Dendritic cell treated with granulocyte-macrophage colony-stimulating factor and Interleukin-4, amounts not matched to agents 40 ng/mL and 50 ng/mL, for 4 days (primary cell): ENCODE results near the gene BAHCC1.
"Not testable (repeated sequence)": the region's sequence is repeated elsewhere in the genome, so short reads cannot be mapped to it uniquely, and the experiment has no call there.

Source experiments
- H3K27ac Mint-ChIP-seq: one replicate; pipeline ENCODE4 v1.8.0; 2022; ENCODE audit warnings: mild to moderate bottlenecking, mixed read lengths
- H3K27me3 Mint-ChIP-seq: one replicate; pipeline ENCODE4 v1.8.0; 2022; ENCODE audit warnings: mild to moderate bottlenecking, mixed read lengths
- H3K36me3 Mint-ChIP-seq: one replicate; pipeline ENCODE4 v1.8.0; 2022; ENCODE audit warnings: low read depth, mixed read lengths
- H3K4me1 Mint-ChIP-seq: one replicate; pipeline ENCODE4 v1.8.0; 2022; ENCODE audit warnings: low read depth, mixed read lengths
- H3K4me3 Mint-ChIP-seq: one replicate; pipeline ENCODE4 v1.8.0; 2022; ENCODE audit warnings: mild to moderate bottlenecking, moderate library complexity, mixed read lengths
- H3K9me3 Mint-ChIP-seq: one replicate; pipeline ENCODE4 v1.8.0; 2022; ENCODE audit warnings: mixed read lengths
- intact Hi-C: fragments of 100-400 bp; cut with micrococcal nuclease; formaldehyde crosslinking; loops from one replicate; pipeline ENCODE4 v1.15.0; 2022

BAHCC1 gene

DNA sequence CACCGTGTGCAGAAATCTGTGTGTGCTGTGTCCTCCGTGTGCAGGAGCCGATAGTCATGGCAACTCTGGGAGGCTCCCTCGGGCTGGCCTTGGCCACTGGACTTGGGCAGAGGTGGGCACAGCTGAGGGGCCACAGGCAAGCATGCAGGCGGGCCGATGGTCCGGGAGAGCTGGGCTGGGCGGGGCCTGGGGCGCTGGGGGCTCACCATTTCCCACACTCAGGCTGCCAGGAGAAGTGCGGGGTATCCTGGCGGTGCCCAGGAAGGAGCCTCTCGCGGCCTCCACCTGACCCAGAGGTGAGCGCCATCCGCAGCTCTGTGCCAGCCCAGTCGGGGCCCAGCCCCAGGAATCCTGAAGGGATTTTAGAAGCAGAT lies 28.4 kb downstream of the BAHCC1 start:
- peaks cover 42% of the 10 kb centered on the region for H3K4me1 Mint-ChIP-seq

DNA sequence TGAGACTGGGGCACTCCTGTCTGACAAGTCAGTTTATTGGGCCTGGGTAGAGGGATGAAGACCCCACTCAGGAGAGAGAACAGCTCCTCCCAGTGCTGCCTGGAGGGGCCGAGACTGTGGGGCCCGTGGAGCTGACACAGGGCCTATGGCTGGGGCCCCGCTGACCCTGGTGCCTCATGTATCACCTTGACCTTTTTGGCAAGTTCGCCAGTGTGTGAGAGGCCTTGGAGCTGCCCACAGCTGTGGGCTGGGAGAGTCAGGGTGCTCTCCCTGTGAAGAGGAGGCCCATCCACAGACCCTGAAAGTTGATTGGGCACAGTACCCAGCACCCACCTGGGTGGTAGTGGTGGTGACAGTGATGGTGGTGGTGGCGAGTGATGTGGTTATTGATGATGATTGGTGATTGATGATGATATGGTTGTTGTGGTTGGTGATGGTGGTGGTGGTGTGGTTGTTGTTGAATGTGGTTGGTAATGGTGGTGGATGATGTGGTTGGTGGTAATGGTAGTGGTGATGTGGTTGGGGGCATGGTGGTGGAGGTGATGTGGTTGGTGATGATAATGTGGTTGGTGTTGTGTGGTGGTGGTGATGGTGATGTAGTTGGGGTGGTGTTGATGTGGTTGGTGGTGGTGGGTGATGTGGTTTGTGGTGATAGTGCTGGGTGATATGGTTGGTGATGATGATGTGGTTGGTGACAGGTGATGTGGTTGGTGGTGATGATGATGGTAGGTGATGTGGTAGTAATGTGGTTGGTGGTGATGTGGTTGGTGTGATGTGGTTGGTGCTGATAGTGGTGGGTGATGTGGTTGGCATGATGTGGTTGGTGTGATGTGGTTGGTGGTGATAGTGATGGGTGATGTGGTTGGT lies 29.1 kb downstream of the BAHCC1 start:
- Mint-ChIP-seq H3K27ac (no peak overlapping the region), H3K36me3 (no peaks in the 10 kb centered on the region), H3K4me1 (peaks cover 38% of the 10 kb centered on the region), H3K4me3 (no peak overlapping the region), H3K9me3 (no peaks in the 10 kb centered on the region), H3K27me3 (peaks cover 26% of the 10 kb centered on the region)
- intact Hi-C loops = no loop called here

More for the DNA sequence above, 28.4 kb downstream of the BAHCC1 start:
- no peak overlapping the region for H3K27ac Mint-ChIP-seq
- intact Hi-C loops = no loop called here
- H3K4me3 Mint-ChIP-seq = no peak overlapping the region
- no peaks in the 10 kb centered on the region for H3K9me3 Mint-ChIP-seq
- no peaks in the 10 kb centered on the region for H3K36me3 Mint-ChIP-seq
- H3K27me3 Mint-ChIP-seq = peaks cover 22% of the 10 kb centered on the region

DNA sequence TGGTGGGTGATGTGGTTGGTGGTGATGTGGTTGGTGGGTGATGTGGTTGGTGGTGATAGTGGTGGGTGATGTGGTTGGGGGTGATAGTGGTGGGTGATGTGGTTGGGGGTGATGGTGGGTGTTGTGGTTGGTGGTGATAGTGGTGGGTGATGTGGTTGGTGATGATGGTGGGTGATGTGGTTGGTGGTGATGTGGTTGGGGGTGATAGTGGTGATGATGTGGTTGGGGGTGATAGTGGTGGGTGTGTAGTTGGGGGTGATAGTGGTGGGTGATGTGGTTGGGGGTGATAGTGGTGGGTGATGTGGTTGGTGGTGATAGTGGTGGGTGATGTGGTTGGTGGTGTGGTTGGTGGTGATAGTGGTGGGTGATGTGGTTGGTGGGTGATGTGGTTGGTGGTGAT lies 29.8 kb downstream of the BAHCC1 start:
- H3K9me3 Mint-ChIP-seq, H3K36me3 Mint-ChIP-seq, H3K4me3 Mint-ChIP-seq, H3K27ac Mint-ChIP-seq, intact Hi-C loops: not testable (repeated sequence)
- peaks cover 34% of the 10 kb centered on the region for H3K4me1 Mint-ChIP-seq
- peaks cover 25% of the 10 kb centered on the region for H3K27me3 Mint-ChIP-seq

DNA sequence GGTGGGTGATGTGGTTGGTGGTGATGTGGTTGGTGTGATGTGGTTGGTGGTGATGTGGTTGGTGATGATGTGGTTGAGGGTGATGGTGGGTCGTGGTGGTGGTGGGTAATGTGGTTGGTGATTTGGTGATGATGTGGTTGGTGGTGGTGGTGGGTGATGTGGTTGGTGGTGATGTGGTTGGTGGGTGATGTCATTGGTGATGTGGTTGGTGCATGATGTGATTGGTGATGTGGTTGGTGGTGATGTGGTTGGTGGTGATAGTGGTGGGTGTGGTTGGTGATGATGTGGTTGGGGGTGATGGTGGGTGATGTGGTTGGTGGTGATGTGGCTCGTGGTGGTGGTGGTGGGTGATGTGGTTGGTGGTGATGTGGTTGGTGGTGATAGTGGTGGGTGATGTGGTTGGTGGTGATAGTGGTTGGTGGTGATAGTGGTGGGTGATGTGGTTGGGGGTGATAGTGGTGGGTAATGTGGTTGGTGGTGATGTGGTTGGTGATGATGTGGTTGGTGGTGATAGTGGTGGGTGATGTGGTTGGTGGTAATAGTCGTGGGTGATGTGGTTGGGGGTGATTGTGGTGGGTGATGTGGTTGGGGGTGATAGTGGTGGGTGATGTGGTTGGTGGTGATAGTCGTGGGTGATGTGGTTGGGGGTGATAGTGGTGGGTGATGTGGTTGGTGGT lies 30.6 kb downstream of the BAHCC1 start:
- H3K9me3 Mint-ChIP-seq, intact Hi-C loops, H3K36me3 Mint-ChIP-seq: not testable (repeated sequence)

DNA sequence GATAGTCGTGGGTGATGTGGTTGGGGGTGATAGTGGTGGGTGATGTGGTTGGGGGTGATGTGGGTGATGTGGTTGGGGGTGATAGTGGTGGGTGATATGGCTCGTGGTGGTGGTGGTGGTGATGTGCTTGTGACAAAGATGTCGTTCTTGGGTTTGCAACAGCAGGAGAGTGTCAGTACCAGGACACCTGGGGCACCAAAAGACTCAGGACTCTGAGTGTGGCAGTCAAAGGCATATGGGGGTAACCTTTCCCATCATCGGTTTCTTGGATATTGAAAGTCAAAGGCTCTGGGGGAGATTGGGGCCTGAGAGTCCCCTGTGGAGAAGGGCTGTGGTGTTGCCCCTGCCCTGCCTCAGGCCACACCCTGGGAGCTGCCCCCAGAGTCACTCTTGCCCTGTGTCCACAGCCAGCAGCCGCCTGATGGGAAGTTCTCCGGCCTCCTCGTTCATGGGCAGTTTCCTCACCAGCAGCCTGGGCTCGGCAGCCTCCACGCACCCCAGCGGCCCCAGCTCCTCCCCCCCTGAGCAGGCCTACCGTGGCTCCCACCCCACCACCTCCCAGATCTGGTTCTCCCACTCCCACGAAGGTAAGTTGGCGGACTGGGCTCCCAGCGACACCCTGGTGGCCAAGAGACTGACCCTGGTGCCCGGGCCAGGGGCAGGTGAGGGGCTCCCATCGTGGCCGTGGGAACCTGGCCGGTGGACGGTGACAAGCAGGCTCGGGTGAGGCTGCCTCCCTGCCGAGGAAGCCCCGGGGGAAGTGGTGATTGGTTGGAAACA lies 31.3 kb downstream of the BAHCC1 start:
- Mint-ChIP-seq H3K36me3 (no peaks in the 10 kb centered on the region), H3K4me1 (peaks cover 22% of the 10 kb centered on the region), H3K27ac (peak overlapping the region; percentile 38), H3K9me3 (no peaks in the 10 kb centered on the region), H3K4me3 (no peak overlapping the region), H3K27me3 (peaks cover 31% of the 10 kb centered on the region)
- intact Hi-C loops = no loop called here

More for the DNA sequence above, 30.6 kb downstream of the BAHCC1 start:
- Mint-ChIP-seq H3K4me1 (peaks cover 26% of the 10 kb centered on the region), H3K27me3 (peaks cover 32% of the 10 kb centered on the region)
- not testable (repeated sequence) for H3K27ac Mint-ChIP-seq, H3K4me3 Mint-ChIP-seq

DNA sequence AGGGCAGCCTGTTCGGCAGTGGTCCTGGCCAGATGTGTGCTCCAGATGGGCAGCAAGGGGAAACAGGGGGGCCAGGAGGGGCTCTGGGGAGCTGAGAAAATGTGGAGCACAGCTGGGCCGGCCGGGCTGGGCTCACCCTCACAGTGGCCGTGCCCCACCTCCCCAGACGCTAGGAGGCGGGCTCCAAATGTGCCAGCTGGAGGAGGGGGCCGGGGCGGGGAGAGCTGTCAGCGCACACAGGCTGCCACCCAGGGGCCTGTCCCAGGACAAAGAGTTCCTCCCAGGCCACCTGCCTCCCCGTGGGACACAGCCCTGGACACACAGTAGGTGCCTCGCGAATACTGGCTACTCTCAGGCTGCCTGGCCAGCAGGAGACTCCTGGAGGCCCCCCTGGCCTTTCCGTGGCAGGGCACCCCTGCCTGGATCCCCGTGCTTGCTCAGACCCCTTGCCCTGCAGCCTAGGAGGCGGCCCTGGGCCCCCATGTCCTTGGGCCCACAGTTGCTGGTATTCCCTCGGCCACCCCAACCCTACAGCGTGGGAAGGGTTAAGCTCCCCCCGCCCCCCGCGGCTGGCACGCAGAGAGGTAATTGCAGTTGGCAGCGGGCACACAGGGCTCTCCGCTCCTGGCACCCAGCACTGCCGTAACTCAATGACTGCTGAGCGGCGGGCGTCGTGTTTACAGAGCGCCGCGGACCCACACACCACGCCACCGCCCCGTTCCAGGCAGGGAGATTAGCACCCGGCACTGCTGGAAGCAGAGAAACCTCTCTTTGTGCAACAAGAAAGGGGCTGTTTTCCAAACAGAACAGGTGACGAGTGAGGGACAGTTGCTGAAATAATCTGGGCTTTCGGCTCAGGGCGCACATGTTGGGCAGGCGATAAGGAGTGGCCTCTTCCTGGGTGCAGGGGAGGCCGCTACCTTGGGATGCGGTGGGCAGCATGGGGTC lies 32.2 kb downstream of the BAHCC1 start:
- Mint-ChIP-seq H3K9me3 (no peaks in the 10 kb centered on the region), H3K4me3 (no peak overlapping the region), H3K27me3 (peaks cover 30% of the 10 kb centered on the region), H3K4me1 (peaks cover 19% of the 10 kb centered on the region), H3K27ac (peak overlapping the region; percentile 38), H3K36me3 (no peaks in the 10 kb centered on the region)
- intact Hi-C loops = no loop called here

DNA sequence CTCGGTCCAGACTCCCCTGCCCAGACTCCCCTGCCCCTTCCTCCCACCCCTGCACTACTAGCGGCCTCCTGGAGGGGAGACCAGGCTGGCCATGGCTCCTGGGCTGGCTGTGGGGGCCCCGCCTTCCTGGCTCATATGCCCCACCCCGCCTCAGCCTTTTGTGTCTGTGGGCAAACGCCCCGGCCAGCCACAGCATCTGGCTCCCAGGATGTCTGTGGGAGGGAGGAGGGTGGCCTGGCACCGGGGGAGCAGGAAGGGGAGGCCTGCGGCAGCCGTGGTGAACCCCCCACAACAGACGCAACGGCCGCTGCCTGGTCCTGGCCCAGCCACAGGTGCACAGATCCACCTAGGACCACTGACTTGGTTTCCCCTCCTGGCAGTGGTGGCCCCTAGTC lies 32.9 kb downstream of the BAHCC1 start:
- H3K4me1 Mint-ChIP-seq = peaks cover 13% of the 10 kb centered on the region
- H3K27me3 Mint-ChIP-seq = peaks cover 30% of the 10 kb centered on the region
- no peaks in the 10 kb centered on the region for H3K36me3 Mint-ChIP-seq
- no peak overlapping the region for H3K27ac Mint-ChIP-seq
- H3K4me3 Mint-ChIP-seq = no peak overlapping the region
- intact Hi-C loops = no loop called here
- no peaks in the 10 kb centered on the region for H3K9me3 Mint-ChIP-seq

DNA sequence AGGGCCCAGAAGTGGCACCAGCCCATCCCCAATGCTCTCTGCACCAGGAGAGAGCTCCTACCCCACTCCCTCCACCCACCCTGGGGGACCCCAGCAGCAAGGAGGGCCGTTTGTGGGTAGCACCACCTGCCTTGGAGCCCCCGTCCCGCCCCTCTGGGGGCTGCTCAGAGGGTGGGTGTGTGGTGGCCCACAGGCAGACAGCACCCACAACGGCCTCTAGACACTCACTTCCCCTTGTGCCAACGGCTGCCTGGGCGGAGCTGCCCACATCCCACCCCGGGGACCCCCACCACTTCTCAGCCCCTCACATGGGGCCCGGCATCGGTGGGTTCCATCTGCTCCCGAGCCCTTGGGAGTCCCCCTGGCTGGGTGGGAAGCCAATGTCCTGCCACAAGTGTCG lies 33.3 kb downstream of the BAHCC1 start:
- Mint-ChIP-seq H3K36me3 (no peaks in the 10 kb centered on the region), H3K4me1 (peaks cover 9% of the 10 kb centered on the region), H3K27me3 (peaks cover 30% of the 10 kb centered on the region), H3K27ac (no peak overlapping the region), H3K4me3 (no peak overlapping the region), H3K9me3 (no peaks in the 10 kb centered on the region)
- intact Hi-C loops = no loop called here

DNA sequence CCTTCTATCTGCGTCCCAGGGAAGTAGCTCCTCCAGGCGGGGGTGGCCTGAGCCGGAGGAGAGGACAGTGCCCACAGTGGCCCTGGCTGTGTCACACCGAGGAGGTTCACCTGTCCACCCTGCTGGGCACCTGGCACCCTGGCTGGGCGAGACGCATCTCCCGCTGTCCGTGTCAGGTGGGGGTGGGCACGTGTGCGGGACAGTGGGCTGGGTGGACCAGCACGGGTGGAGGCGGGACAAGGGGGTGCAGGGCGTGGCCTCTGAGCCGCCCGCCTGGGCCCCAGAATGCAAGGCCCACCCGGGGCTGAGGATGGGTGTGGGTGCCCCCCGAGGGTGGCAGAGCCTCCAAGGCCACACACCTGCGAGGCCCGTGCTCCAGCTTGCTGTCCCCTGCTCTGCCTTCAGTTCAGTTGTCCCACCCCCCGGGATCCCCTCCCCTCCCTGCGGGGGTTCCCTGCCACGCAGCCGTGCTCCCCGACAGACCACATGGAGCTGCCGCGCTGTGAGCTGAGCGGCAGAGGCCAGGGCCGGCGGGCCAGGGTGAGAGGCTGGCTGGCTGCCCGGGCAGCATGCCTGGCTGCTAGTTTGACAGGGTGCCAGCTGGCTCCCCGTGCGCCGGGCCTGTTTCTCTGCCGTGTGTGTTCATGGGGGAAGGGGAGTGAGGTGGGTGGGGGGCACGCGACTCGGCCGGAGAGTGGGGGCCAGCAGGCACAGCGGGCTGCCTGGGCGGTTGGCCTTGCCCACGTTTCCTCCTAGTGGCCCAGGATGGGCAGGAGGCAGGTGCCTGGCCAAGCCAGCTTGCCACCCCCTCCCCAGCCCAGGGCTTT lies 33.9 kb downstream of the BAHCC1 start:
- peaks cover 30% of the 10 kb centered on the region for H3K27me3 Mint-ChIP-seq
- peaks cover 11% of the 10 kb centered on the region for H3K4me1 Mint-ChIP-seq
- no peaks in the 10 kb centered on the region for H3K36me3 Mint-ChIP-seq
- H3K27ac Mint-ChIP-seq = no peak overlapping the region
- intact Hi-C loops = no loop called here
- H3K4me3 Mint-ChIP-seq = no peak overlapping the region
- no peaks in the 10 kb centered on the region for H3K9me3 Mint-ChIP-seq

DNA sequence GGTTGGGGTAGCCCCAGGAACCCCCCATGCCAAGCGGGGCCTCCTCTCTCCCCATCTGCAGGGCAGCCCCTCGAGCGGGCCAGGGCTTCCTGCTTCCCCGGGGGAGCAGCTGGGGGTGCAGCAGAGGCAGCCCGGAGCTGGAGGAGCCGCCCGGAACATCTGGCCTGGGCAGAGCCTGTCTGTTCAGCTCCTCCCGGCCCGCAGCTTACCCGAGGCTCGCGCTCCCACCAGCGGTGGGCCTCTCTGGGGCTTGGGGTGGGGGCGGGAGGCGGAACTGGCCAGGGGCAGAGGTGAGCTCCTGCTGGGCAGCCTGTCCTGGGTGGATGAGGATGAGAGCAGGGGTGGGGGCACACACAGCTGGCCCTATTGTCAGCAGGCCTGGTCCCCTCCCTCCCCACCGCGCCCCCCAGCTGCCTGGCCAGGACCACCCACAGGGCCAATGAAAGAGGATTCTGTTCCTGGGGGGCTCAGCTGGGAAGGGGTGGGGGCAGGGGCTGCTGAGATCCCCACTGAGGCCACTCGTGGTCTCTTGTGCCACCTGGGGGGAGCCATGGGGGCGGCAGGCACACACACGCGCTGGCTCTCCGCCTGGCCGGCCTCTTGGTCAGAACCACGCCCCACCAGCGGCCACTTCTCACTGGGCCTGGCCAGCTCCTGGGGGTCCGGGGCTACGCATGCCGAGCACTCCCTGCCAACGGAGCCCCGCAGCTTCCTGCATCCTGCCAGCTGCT lies 34.7 kb downstream of the BAHCC1 start:
- Mint-ChIP-seq H3K27me3 (peaks cover 30% of the 10 kb centered on the region), H3K4me3 (no peak overlapping the region), H3K36me3 (no peaks in the 10 kb centered on the region), H3K9me3 (no peaks in the 10 kb centered on the region), H3K27ac (no peak overlapping the region), H3K4me1 (peaks cover 11% of the 10 kb centered on the region)
- intact Hi-C loops = no loop called here

DNA sequence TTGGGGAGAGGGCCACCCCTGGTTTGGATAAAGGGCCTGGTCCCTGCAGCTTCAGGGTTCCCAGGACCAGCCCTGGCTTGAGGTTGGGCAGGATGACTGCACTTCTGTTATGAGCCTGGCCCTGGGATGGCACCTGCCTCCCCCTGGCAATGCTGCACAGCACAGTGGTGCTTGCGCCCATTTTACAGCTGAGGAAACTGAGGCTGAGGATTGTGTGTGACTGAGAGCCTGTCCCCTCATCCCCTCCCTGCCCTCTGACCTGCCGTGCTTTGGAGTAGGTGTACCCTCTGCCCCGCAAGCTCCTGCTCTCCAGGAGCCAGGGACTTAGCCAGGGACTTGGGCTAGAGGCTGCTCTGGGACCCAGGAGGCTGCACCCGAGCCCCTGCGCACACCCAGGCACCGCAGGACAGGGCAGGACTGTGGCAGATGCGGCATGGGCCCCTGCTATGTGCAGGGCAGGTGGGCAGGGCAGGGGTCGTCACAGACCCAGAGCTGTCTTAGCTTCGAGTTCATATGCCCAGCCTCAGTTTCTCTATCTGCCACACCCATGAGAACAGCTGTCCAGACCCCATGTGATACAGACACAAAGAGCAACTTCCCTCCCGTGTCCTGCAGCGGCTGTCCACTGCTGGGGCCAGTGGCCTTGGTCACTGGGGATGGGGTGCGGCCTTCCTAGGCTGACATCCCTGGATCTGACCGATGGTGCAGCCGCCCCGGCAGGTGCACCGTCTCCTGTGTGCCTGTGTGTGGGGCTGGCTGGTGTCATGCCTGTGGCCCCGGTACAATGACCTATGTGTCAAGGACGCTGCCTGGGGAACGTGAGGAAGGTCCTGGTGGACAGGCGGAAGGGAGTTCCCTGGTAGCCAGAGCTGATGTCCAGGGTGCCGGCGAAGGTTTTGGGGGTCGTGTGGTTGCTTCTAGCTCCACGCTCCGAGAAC lies 36.6 kb downstream of the BAHCC1 start:
- Mint-ChIP-seq H3K27me3 (peaks cover 30% of the 10 kb centered on the region), H3K36me3 (no peaks in the 10 kb centered on the region)
- intact Hi-C loops = no loop called here

More for the DNA sequence above, 36.6 kb downstream of the BAHCC1 start:
- Mint-ChIP-seq H3K9me3 (no peaks in the 10 kb centered on the region), H3K4me3 (no peak overlapping the region), H3K27ac (no peak overlapping the region), H3K4me1 (peaks cover 11% of the 10 kb centered on the region)
